Vagina (tissue), 2 donors: Measurements from ENCODE around the gene KRTAP25-1. TPM values are rescaled to one million over a fixed set of nuclear protein-coding genes. Genes with fewer than 3 reads are reported as not detected.

Experiments used
- DNase-seq, 2 donors: peaks; one replicate each; pipeline ENCODE4 v3.0.0-alpha.2; 2017; ENCODE audit errors: extremely low spot score in 2 of 2
- H3K27ac ChIP-seq: fragments of 200-600 bp; sonication (generic); one replicate; pipeline ENCODE4 v1.5.1; 2019
- H3K27me3 ChIP-seq: fragments of 200-600 bp; sonication (generic); one replicate; pipeline ENCODE4 v1.5.1; 2019
- H3K36me3 ChIP-seq, 2 donors: fragments of 200-600 bp; sonication (generic); one replicate each; pipeline ENCODE4 v1.5.1; 2017 to 2019
- H3K4me1 ChIP-seq: fragments of 200-600 bp; sonication (generic); one replicate; pipeline ENCODE4 v1.5.1; 2019
- H3K4me3 ChIP-seq, 2 donors: fragments of 200-600 bp; sonication (generic); 1 replicate in 1 of 2; 2 replicates in 1 of 2; pipeline ENCODE4 v1.5.1; 2016 to 2019
- H3K9me3 ChIP-seq: fragments of 200-600 bp; sonication (generic); one replicate; pipeline ENCODE4 v1.5.1; 2019
- POLR2A ChIP-seq, 2 donors: fragments of 450-650 bp; IDR thresholded peaks; one replicate each; pipeline ENCODE4 v1.6.1; 2017; ENCODE audit warnings: antibody characterized with exemption in 2 of 2, mild to moderate bottlenecking in 2 of 2, moderate library complexity in 2 of 2
- POLR2AphosphoS5 ChIP-seq, 2 donors: sonication (generic); formaldehyde crosslinking; IDR thresholded peaks; one replicate each; pipeline ENCODE4 v1.9.0; 2017; ENCODE audit warnings: antibody characterized with exemption in 2 of 2, mild to moderate bottlenecking in 2 of 2, low read depth in 1 of 2; ENCODE audit not compliant: insufficient read depth in 1 of 2
- intact Hi-C: fragments of 100-400 bp; cut with DNase I; formaldehyde crosslinking; loops from one replicate; pipeline ENCODE4 v1.15.1; 2023
- total RNA-seq: library from RNA; depleted of rRNA; stranded (reverse); fragments of >200 nt; gene quantifications from one replicate; pipeline ENCODE4 v1.2.3, GENCODE V29; 2016
- TF ChIP-seq, protein P1 (sequence below), 3 experiments: fragments of 450-650 bp in 2 of 3; fragments of 200-600 bp in 1 of 3; sonication (generic) in 1 of 3; IDR thresholded peaks; one replicate each; pipeline ENCODE4 v1.5.1; 2017 to 2019; ENCODE audit warnings: antibody characterized with exemption in 3 of 3, mild to moderate bottlenecking in 2 of 3, moderate library complexity in 2 of 3

Gene KRTAP25-1
- total RNA-seq, 1 donor from 2014 or later = not detected

DNA sequence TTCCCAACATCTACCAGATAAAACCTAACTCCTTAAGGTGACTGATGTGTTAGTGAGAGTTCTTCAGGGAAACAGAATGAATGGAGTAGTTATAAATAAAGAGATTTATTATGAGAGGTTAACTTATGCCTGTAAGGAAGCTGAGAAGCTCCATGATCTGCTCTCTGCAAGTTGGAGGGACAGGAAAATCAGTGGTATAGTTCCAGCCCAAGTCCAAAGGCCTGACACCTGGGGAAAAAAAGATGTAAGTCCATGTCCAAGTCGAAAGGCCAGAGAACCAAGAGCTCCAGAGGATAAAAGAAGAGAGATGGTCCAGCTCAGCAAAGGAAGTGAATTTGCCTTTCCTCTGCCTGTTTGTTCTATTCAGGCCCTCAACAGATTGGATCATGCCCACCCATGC lies 33.6 kb downstream of the KRTAP25-1 start:
- H3K36me3 ChIP-seq = no peaks in the 10 kb centered on the region
- DNase-seq = no peak
- TF ChIP-seq POLR2AphosphoS5 (IDR thresholded peaks at IDR 0.05; ENCODE audit: insufficient read depth in 1 of 2, low read depth in 1 of 2) = no peak
- TF ChIP-seq, protein P1, sequence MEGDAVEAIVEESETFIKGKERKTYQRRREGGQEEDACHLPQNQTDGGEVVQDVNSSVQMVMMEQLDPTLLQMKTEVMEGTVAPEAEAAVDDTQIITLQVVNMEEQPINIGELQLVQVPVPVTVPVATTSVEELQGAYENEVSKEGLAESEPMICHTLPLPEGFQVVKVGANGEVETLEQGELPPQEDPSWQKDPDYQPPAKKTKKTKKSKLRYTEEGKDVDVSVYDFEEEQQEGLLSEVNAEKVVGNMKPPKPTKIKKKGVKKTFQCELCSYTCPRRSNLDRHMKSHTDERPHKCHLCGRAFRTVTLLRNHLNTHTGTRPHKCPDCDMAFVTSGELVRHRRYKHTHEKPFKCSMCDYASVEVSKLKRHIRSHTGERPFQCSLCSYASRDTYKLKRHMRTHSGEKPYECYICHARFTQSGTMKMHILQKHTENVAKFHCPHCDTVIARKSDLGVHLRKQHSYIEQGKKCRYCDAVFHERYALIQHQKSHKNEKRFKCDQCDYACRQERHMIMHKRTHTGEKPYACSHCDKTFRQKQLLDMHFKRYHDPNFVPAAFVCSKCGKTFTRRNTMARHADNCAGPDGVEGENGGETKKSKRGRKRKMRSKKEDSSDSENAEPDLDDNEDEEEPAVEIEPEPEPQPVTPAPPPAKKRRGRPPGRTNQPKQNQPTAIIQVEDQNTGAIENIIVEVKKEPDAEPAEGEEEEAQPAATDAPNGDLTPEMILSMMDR (IDR thresholded peaks at IDR 0.05) = no peak
- no peak for TF ChIP-seq POLR2A (IDR thresholded peaks at IDR 0.05)
- no peaks in the 10 kb centered on the region for H3K27me3 ChIP-seq
- H3K4me3 ChIP-seq = no peak overlapping the region
- intact Hi-C loops = no loop called here
- no peaks in the 10 kb centered on the region for H3K4me1 ChIP-seq
- no peaks in the 10 kb centered on the region for H3K9me3 ChIP-seq
- no peak overlapping the region for H3K27ac ChIP-seq

DNA sequence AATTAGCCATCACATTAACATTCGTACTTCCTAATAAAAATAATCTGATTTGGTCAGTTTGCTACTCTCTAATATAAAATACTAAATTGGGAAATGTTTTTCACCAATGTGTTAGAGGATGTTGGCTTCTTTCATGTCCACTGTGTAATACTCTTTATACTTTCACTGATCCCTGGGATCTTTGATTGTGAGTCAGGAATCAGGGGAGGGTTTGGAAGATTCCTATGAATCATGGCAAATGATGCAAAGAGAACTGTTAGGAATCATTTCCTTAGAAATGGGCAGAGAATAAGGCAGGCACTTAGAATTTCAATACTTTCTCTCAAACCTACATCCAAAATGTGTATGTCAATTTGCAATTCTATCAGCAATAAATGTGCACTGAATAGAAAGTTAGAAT lies 37.5 kb downstream of the KRTAP25-1 start:
- Histone ChIP-seq H3K4me3 (no peak overlapping the region), H3K9me3 (no peaks in the 10 kb centered on the region), H3K27ac (no peak overlapping the region), H3K4me1 (no peaks in the 10 kb centered on the region), H3K36me3 (no peaks in the 10 kb centered on the region), H3K27me3 (no peaks in the 10 kb centered on the region)
- intact Hi-C loops = no loop called here
- no peak for DNase-seq
- TF ChIP-seq POLR2AphosphoS5 (IDR thresholded peaks at IDR 0.05; ENCODE audit: insufficient read depth in 1 of 2, low read depth in 1 of 2) (no peak), POLR2A (IDR thresholded peaks at IDR 0.05) (no peak)
- TF ChIP-seq, protein P1 (IDR thresholded peaks at IDR 0.05) = no peak

- no peaks in the 10 kb centered on the region for H3K36me3 ChIP-seq
- H3K4me1 ChIP-seq = no peaks in the 10 kb centered on the region
- no peak overlapping the region for H3K27ac ChIP-seq
- no peaks in the 10 kb centered on the region for H3K27me3 ChIP-seq
- TF ChIP-seq, protein P1 (IDR thresholded peaks at IDR 0.05) = no peak
- TF ChIP-seq POLR2A (IDR thresholded peaks at IDR 0.05) (no peak), POLR2AphosphoS5 (IDR thresholded peaks at IDR 0.05; ENCODE audit: insufficient read depth in 1 of 2, low read depth in 1 of 2) (no peak)
- DNase-seq = no peak
- H3K4me3 ChIP-seq = no peak overlapping the region
- no peaks in the 10 kb centered on the region for H3K9me3 ChIP-seq
- intact Hi-C loops = no loop called here
Measured at GRCh38 chr21:30249936-30250335, 39.4 kb downstream of the KRTAP25-1 start.

GRCh38 chr21:30248844-30249243 lies 40.5 kb downstream of the KRTAP25-1 start:
- no peak for TF ChIP-seq POLR2AphosphoS5 (IDR thresholded peaks at IDR 0.05; ENCODE audit: insufficient read depth in 1 of 2, low read depth in 1 of 2)
- no peak for TF ChIP-seq POLR2A (IDR thresholded peaks at IDR 0.05)
- TF ChIP-seq, protein P1 (IDR thresholded peaks at IDR 0.05) = no peak
- H3K27me3 ChIP-seq = no peaks in the 10 kb centered on the region
- no peak for DNase-seq
- no peaks in the 10 kb centered on the region for H3K36me3 ChIP-seq
- no peak overlapping the region for H3K27ac ChIP-seq
- H3K4me1 ChIP-seq = no peaks in the 10 kb centered on the region
- intact Hi-C loops = no loop called here
- H3K9me3 ChIP-seq = no peaks in the 10 kb centered on the region
- no peak overlapping the region for H3K4me3 ChIP-seq

GRCh38 chr21:30245061-30245460 lies 44.3 kb downstream of the KRTAP25-1 start:
- Histone ChIP-seq H3K27ac (no peak overlapping the region), H3K9me3 (no peaks in the 10 kb centered on the region), H3K27me3 (no peaks in the 10 kb centered on the region), H3K36me3 (no peaks in the 10 kb centered on the region), H3K4me3 (no peak overlapping the region), H3K4me1 (no peaks in the 10 kb centered on the region)
- intact Hi-C loops = no loop called here
- DNase-seq = no peak
- no peak for TF ChIP-seq POLR2AphosphoS5 (IDR thresholded peaks at IDR 0.05; ENCODE audit: insufficient read depth in 1 of 2, low read depth in 1 of 2)
- no peak for TF ChIP-seq POLR2A (IDR thresholded peaks at IDR 0.05)
